Sigmoid colon (tissue), 7 donors: ENCODE results near the gene FAM174C. TPM values are rescaled to one million over a fixed set of nuclear protein-coding genes. Genes with fewer than 3 reads are reported as not detected.

Source experiments
- DNase-seq: peaks from one replicate; pipeline ENCODE4 v3.0.0-alpha.2; 2019
- H3K27ac ChIP-seq, 4 donors: fragments of 200-600 bp; sonication (generic); one replicate each; pipeline ENCODE4 v1.5.1; 2016 to 2019; ENCODE audit warnings: mild to moderate bottlenecking in 1 of 4
- H3K27me3 ChIP-seq, 3 donors: fragments of 200-600 bp; sonication (generic); one replicate each; pipeline ENCODE4 v1.5.1; 2019; ENCODE audit warnings: mild to moderate bottlenecking in 1 of 3
- H3K36me3 ChIP-seq, 4 donors: fragments of 200-600 bp; sonication (generic); one replicate each; pipeline ENCODE4 v1.5.1; 2016 to 2019
- H3K4me1 ChIP-seq, 4 donors: fragments of 200-600 bp; sonication (generic); one replicate each; pipeline ENCODE4 v1.5.1; 2017 to 2019
- H3K4me3 ChIP-seq, 4 donors: fragments of 200-600 bp; sonication (generic); one replicate each; pipeline ENCODE4 v1.5.1; 2017 to 2019; ENCODE audit warnings: mild to moderate bottlenecking in 2 of 4, moderate library complexity in 1 of 4
- H3K9me3 ChIP-seq, 4 donors: fragments of 200-600 bp in 3 of 4; sonication (generic) in 3 of 4; one replicate each; pipeline versions ENCODE4 v1.5.1 to v1.6.1; 2013 to 2019
- CTCF ChIP-seq, 4 experiments: fragments of 450-650 bp in 3 of 4; fragments of 200-600 bp in 1 of 4; IDR thresholded peaks; one replicate each; pipeline ENCODE4 v1.5.1; 2016 to 2019; ENCODE audit warnings: antibody characterized with exemption in 4 of 4, mild to moderate bottlenecking in 3 of 4, moderate library complexity in 2 of 4
- EP300 ChIP-seq, 4 donors: sonication (generic); formaldehyde crosslinking; IDR thresholded peaks; one replicate each; pipeline ENCODE4 v1.6.1; 2017; ENCODE audit warnings: antibody characterized with exemption in 4 of 4
- POLR2A ChIP-seq, 2 donors: fragments of 450-650 bp; IDR thresholded peaks; one replicate each; pipeline ENCODE4 v1.6.1; 2016; ENCODE audit warnings: antibody characterized with exemption in 2 of 2, mild to moderate bottlenecking in 2 of 2, moderate library complexity in 2 of 2
- POLR2AphosphoS5 ChIP-seq, 4 donors: sonication (generic); formaldehyde crosslinking; IDR thresholded peaks; one replicate each; pipeline ENCODE4 v1.6.1; 2017; ENCODE audit warnings: antibody characterized with exemption in 4 of 4
- WGBS, 2 donors: extraction: QIAGEN DNeasy Blood & Tissue Kit; methylation state at CpG; one replicate each; pipeline ENCODE4 v1.1.7; 2013; 5-methylcytosine and 5-hydroxymethylcytosine counted together
- intact Hi-C: fragments of 100-400 bp; cut with DNase I; formaldehyde crosslinking; loops from one replicate; pipeline ENCODE4 v1.15.1; 2023
- polyA plus RNA-seq, 3 donors: library from polyadenylated mRNA; stranded (reverse); fragments of 200-250 nt; gene quantifications; one replicate each; pipeline ENCODE4 v1.2.3, GENCODE V29; 2013
- total RNA-seq, 4 donors: library from RNA; depleted of rRNA; stranded (reverse); fragments of >200 nt; gene quantifications; one replicate each; pipeline ENCODE4 v1.1.0, GENCODE V29; 2016
- donor health status: healthy with polysubstance abuse.
- donor health status: Bipolar disorder and iron deficiency.
- donor health status: healthy.

Gene FAM174C
- total and polyA plus RNA-seq, 7 donors, result 24.7 to 87.8 (median 37.0) TPM

- Histone ChIP-seq H3K27ac (no peak overlapping the region), H3K36me3 (no peaks in the 10 kb centered on the region), H3K4me3 (no peak overlapping the region), H3K9me3 (no peaks in the 10 kb centered on the region), H3K27me3 (peaks cover 4 to 78% (median 33%) of the 10 kb centered on the region in 3 donors), H3K4me1 (peaks cover 0 to 12% (median 11%) of the 10 kb centered on the region in 4 donors)
- no peak for TF ChIP-seq CTCF (IDR thresholded peaks at IDR 0.05)
- no peak for TF ChIP-seq EP300 (IDR thresholded peaks at IDR 0.05)
- TF ChIP-seq POLR2A (IDR thresholded peaks at IDR 0.05), result no peak
- TF ChIP-seq POLR2AphosphoS5 (IDR thresholded peaks at IDR 0.05), result no peak
- intact Hi-C loops, result no loop called here
- 49 to 75% methylated on average over 61 of the region's 61 CpGs for WGBS, 2 donors
- DNase-seq, result no peak
Measured at GRCh38 chr19:1312767-1313694, 37.7 kb downstream of the FAM174C start.

GRCh38 chr19:1313695-1314613 lies 38.6 kb downstream of the FAM174C start:
- no peaks in the 10 kb centered on the region for H3K36me3 ChIP-seq
- intact Hi-C loops, result no loop called here
- 43 to 66% methylated on average over 32 of the region's 32 CpGs for WGBS, 2 donors
- no peak overlapping the region for H3K27ac ChIP-seq
- no peak overlapping the region for H3K4me3 ChIP-seq
- no peak for DNase-seq
- H3K4me1 ChIP-seq, result peaks cover 0 to 12% (median 11%) of the 10 kb centered on the region in 4 donors
- TF ChIP-seq CTCF (IDR thresholded peaks at IDR 0.05) (no peak), POLR2AphosphoS5 (IDR thresholded peaks at IDR 0.05) (no peak), POLR2A (IDR thresholded peaks at IDR 0.05) (no peak), EP300 (IDR thresholded peaks at IDR 0.05) (no peak)
- H3K9me3 ChIP-seq, result no peaks in the 10 kb centered on the region
- H3K27me3 ChIP-seq, result peaks cover 4 to 78% (median 42%) of the 10 kb centered on the region in 3 donors

- intact Hi-C loops, result loop anchor here (5.0 kb wide), 1 partner anchor 87 kb away; the partner anchor contains the start of gene GAMT
- Histone ChIP-seq H3K27ac (no peak overlapping the region), H3K36me3 (no peaks in the 10 kb centered on the region), H3K27me3 (peaks cover 4 to 64% (median 44%) of the 10 kb centered on the region in 3 donors), H3K4me1 (peaks cover 0 to 12% (median 11%) of the 10 kb centered on the region in 4 donors), H3K9me3 (no peaks in the 10 kb centered on the region), H3K4me3 (peak overlapping the region in 3 of 4 donors; percentile 33 to 38 (median 35))
- WGBS, 2 donors, result 4 to 8% methylated on average over 58 of the region's 58 CpGs
- TF ChIP-seq EP300 (IDR thresholded peaks at IDR 0.05) (no peak), CTCF (IDR thresholded peaks at IDR 0.05) (peak; percentile 38 to 76 (median 54))
- no peak for DNase-seq
Measured at GRCh38 chr19:1315470-1316166, 40.3 kb downstream of the FAM174C start.

GRCh38 chr19:1316466-1316865 lies 41.1 kb downstream of the FAM174C start:
- peaks cover 0 to 12% (median 11%) of the 10 kb centered on the region in 4 donors for H3K4me1 ChIP-seq
- 63 to 80% methylated on average over 13 of the region's 13 CpGs for WGBS, 2 donors
- no peak for TF ChIP-seq EP300 (IDR thresholded peaks at IDR 0.05)
- no peak for TF ChIP-seq POLR2A (IDR thresholded peaks at IDR 0.05)
- TF ChIP-seq POLR2AphosphoS5 (IDR thresholded peaks at IDR 0.05), result no peak
- no peak for TF ChIP-seq CTCF (IDR thresholded peaks at IDR 0.05)
- H3K27ac ChIP-seq, result no peak overlapping the region
- peaks cover 4 to 57% (median 44%) of the 10 kb centered on the region in 3 donors for H3K27me3 ChIP-seq
- no peaks in the 10 kb centered on the region for H3K9me3 ChIP-seq
- no peak for DNase-seq
- intact Hi-C loops, result loop anchor here (5.0 kb wide), 1 partner anchor 86 kb away; the partner anchor contains the start of gene GAMT
- H3K4me3 ChIP-seq, result no peak overlapping the region
- no peaks in the 10 kb centered on the region for H3K36me3 ChIP-seq
